Fibroblast of skin of right quadriceps (primary cell): ENCODE measurements around the gene FILIP1.

Source experiments
- DNase-seq: peaks from one replicate; pipeline ENCODE4 v3.0.0-alpha.2; 2013

Gene FILIP1

GRCh38 chr6:75377386-75377785 is 116.2 kb downstream of the FILIP1 start:
- no peak for DNase-seq

GRCh38 chr6:75376347-75377024 is 117.1 kb downstream of the FILIP1 start:
- DNase-seq, result peak; percentile 52

GRCh38 chr6:75374961-75375400 is 118.6 kb downstream of the FILIP1 start:
- no peak for DNase-seq

- DNase-seq, result no peak
Observed at GRCh38 chr6:75372884-75373283, 120.7 kb downstream of the FILIP1 start.

- DNase-seq, result no peak
Observed at GRCh38 chr6:75370011-75370410, 123.6 kb downstream of the FILIP1 start.

GRCh38 chr6:75368864-75369402 is 124.7 kb downstream of the FILIP1 start:
- no peak for DNase-seq

GRCh38 chr6:75368151-75368779 is 125.3 kb downstream of the FILIP1 start:
- peak; percentile 21 for DNase-seq

- DNase-seq, result no peak
Observed at GRCh38 chr6:75363304-75363703, 130.3 kb downstream of the FILIP1 start.

- no peak for DNase-seq
Observed at GRCh38 chr6:75353644-75354043, 140.0 kb downstream of the FILIP1 start.

- DNase-seq, result no peak
Observed at GRCh38 chr6:75351570-75351969, 142.0 kb downstream of the FILIP1 start.

- DNase-seq, result no peak
Observed at GRCh38 chr6:75350808-75351207, 142.8 kb downstream of the FILIP1 start.

- no peak for DNase-seq
Observed at GRCh38 chr6:75350156-75350555, 143.4 kb downstream of the FILIP1 start.

- DNase-seq, result no peak
Observed at GRCh38 chr6:75349262-75349984, 144.2 kb downstream of the FILIP1 start.

GRCh38 chr6:75348882-75349261 is 144.7 kb downstream of the FILIP1 start:
- no peak for DNase-seq

- peak; percentile 17 for DNase-seq
Observed at GRCh38 chr6:75347898-75348610, 145.5 kb downstream of the FILIP1 start.

GRCh38 chr6:75345413-75345812 is 148.2 kb downstream of the FILIP1 start:
- DNase-seq, result no peak

- no peak for DNase-seq
Observed at GRCh38 chr6:75344455-75344854, 149.1 kb downstream of the FILIP1 start.

GRCh38 chr6:75344021-75344420 is 149.6 kb downstream of the FILIP1 start:
- DNase-seq, result no peak

- peak; percentile 26 for DNase-seq
Observed at GRCh38 chr6:75337835-75338580, 155.6 kb downstream of the FILIP1 start.

- peak; percentile 82 for DNase-seq
Observed at GRCh38 chr6:75334266-75335040, 159.1 kb downstream of the FILIP1 start.

- no peak for DNase-seq
Observed at GRCh38 chr6:75333676-75334200, 159.9 kb downstream of the FILIP1 start.
